DOHH2 (cell line): ENCODE data around the gene PTGS1.

ENCODE experiments used
- H3F3A ChIP-seq: fragments of 200-600 bp; sonication (generic), shearing (Covaris generic); 2 replicates; pipeline ENCODE4 v1.6.0; 2016; ENCODE audit warnings: antibody characterized with exemption, mild to moderate bottlenecking; ENCODE audit not compliant: control insufficient read depth, insufficient read depth
- H3K27ac ChIP-seq: fragments of 200-600 bp; sonication (generic); 2 replicates; pipeline ENCODE4 v1.5.1; 2014; ENCODE audit warnings: low read depth, mild to moderate bottlenecking, low read length, moderate library complexity
- H3K27me3 ChIP-seq: fragments of 200-600 bp; sonication (generic); 2 replicates; pipeline ENCODE4 v1.6.1; 2014; ENCODE audit warnings: mild to moderate bottlenecking, low read length, mixed read lengths; ENCODE audit not compliant: control insufficient read depth
- H3K36me3 ChIP-seq: fragments of 200-600 bp; sonication (generic); 2 replicates; pipeline ENCODE4 v1.6.1; 2014; ENCODE audit warnings: mild to moderate bottlenecking, low read length, moderate library complexity, mixed read lengths; ENCODE audit not compliant: control insufficient read depth
- H3K4me1 ChIP-seq: fragments of 200-600 bp; sonication (generic); 2 replicates; pipeline ENCODE4 v1.6.1; 2014; ENCODE audit warnings: mild to moderate bottlenecking, low read length, mixed read lengths; ENCODE audit not compliant: control insufficient read depth
- H3K4me2 ChIP-seq: fragments of 200-600 bp; sonication (generic); 2 replicates; pipeline ENCODE4 v1.6.0; 2014; ENCODE audit warnings: mild to moderate bottlenecking, low read length, moderate library complexity
- H3K4me3 ChIP-seq: fragments of 200-600 bp; sonication (generic); 2 replicates; pipeline ENCODE4 v1.5.1; 2014; ENCODE audit warnings: mild to moderate bottlenecking, low read length, mixed read lengths
- H3K79me2 ChIP-seq: fragments of 200-600 bp; sonication (generic); 2 replicates; pipeline ENCODE4 v1.6.1; 2014; ENCODE audit warnings: mild to moderate bottlenecking, low read length, mixed read lengths; ENCODE audit not compliant: control insufficient read depth
- H3K9me2 ChIP-seq: fragments of 200-600 bp; sonication (generic); replicated peaks from 2 replicates; pipeline ENCODE4 v1.6.1; 2014; ENCODE audit warnings: mild to moderate bottlenecking, low read length, mixed read lengths; ENCODE audit not compliant: control insufficient read depth
- H3K9me3 ChIP-seq: fragments of 200-600 bp; sonication (generic); 2 replicates; pipeline ENCODE4 v1.6.1; 2014; ENCODE audit warnings: antibody characterized with exemption, low read length, mixed read lengths; ENCODE audit not compliant: control insufficient read depth, insufficient read depth
- H4K20me1 ChIP-seq: fragments of 200-600 bp; sonication (generic); 2 replicates; pipeline ENCODE4 v1.6.0; 2014; ENCODE audit warnings: low read depth, mild to moderate bottlenecking, antibody characterized with exemption, low read length, moderate library complexity; ENCODE audit not compliant: control insufficient read depth, insufficient read depth
- CTCF ChIP-seq: fragments of 200-600 bp; sonication (generic); IDR thresholded peaks from one replicate; pipeline ENCODE4 v1.5.1; 2014; ENCODE audit warnings: antibody characterized with exemption, mild to moderate bottlenecking, low read depth, low read length; ENCODE audit not compliant: poor library complexity, severe bottlenecking
- EZH2phosphoT487 ChIP-seq: fragments of 200-600 bp; sonication (generic); IDR thresholded peaks from 2 replicates; pipeline ENCODE4 v1.6.1; 2017; ENCODE audit warnings: borderline replicate concordance, mild to moderate bottlenecking, antibody characterized with exemption, low read length, moderate library complexity, mixed read lengths

Gene PTGS1

DNA sequence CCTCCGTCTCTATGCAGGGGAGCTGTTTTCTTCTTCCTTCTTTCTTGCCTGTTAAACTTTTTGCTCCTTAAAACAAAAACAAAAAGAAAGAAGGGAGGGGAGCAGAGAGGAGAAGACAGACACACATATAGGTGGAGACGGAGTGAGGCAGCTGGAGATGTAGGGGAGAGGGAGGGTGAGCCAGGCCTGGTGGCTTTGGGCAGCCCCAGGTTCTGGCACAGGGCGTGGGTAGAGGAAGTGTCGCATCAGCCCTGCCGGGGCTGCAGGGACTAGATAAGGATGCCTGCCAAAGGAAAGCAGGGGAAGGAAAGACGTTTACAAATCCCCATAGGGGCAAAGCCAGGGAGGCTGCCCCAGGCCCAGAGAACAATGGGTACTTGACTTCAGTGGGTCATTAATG lies 38.7 kb upstream of the PTGS1 start:
- H3K9me2 ChIP-seq = no peaks in the 10 kb centered on the region
- H3K27me3 ChIP-seq = no peaks in the 10 kb centered on the region
- no peaks in the 10 kb centered on the region for H4K20me1 ChIP-seq
- no peak overlapping the region for H3K27ac ChIP-seq
- no peaks in the 10 kb centered on the region for H3K9me3 ChIP-seq
- no peaks in the 10 kb centered on the region for H3K79me2 ChIP-seq
- H3K36me3 ChIP-seq = no peaks in the 10 kb centered on the region
- no peak overlapping the region for H3K4me3 ChIP-seq
- no peaks in the 10 kb centered on the region for H3F3A ChIP-seq
- no peak overlapping the region for H3K4me2 ChIP-seq
- TF ChIP-seq CTCF (no peak), EZH2phosphoT487 (no peak)
- peaks cover 5% of the 10 kb centered on the region for H3K4me1 ChIP-seq

DNA sequence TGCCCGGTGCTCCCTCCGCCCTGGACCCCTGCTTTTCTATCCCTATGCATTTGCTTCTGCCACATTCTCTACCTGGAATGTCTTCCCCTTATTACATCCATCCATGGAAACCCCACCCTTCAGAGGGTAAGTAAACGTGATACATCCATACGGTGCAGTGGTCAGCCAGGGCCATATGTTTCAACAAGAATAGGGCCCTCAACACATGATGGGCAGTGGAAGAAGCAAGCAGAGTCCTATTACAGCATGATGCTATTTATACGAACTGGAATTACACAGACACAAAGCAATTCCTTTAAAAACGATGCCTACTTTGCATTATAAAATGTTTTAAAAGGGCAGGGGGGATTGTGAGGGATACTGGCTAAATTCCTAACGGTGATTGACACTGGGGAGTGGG lies 38.2 kb upstream of the PTGS1 start:
- Histone ChIP-seq H3K79me2 (no peaks in the 10 kb centered on the region), H3K4me3 (no peak overlapping the region), H3K4me2 (no peak overlapping the region), H3K4me1 (peaks cover 11% of the 10 kb centered on the region), H3K9me2 (no peaks in the 10 kb centered on the region), H3K36me3 (no peaks in the 10 kb centered on the region), H3F3A (no peaks in the 10 kb centered on the region), H3K27me3 (no peaks in the 10 kb centered on the region), H3K27ac (no peak overlapping the region), H4K20me1 (no peaks in the 10 kb centered on the region), H3K9me3 (no peaks in the 10 kb centered on the region)
- TF ChIP-seq EZH2phosphoT487 = no peak
- TF ChIP-seq CTCF = no peak

GRCh38 chr9:122333169-122333808 lies 37.5 kb upstream of the PTGS1 start:
- H3K9me2 ChIP-seq = no peaks in the 10 kb centered on the region
- H3K27ac ChIP-seq = no peak overlapping the region
- no peak overlapping the region for H3K4me3 ChIP-seq
- TF ChIP-seq EZH2phosphoT487 = no peak
- no peak for TF ChIP-seq CTCF
- no peaks in the 10 kb centered on the region for H3K79me2 ChIP-seq
- no peaks in the 10 kb centered on the region for H3K27me3 ChIP-seq
- H3K9me3 ChIP-seq = no peaks in the 10 kb centered on the region
- H3F3A ChIP-seq = no peaks in the 10 kb centered on the region
- H3K36me3 ChIP-seq = no peaks in the 10 kb centered on the region
- no peak overlapping the region for H3K4me2 ChIP-seq
- H3K4me1 ChIP-seq = peaks cover 11% of the 10 kb centered on the region
- H4K20me1 ChIP-seq = no peaks in the 10 kb centered on the region
